Uterus (tissue), 4 donors: Measurements from ENCODE around the gene IL31. TPM values are rescaled to one million over a fixed set of nuclear protein-coding genes. Genes with fewer than 3 reads are reported as not detected.
"Not testable (repeated sequence)": the region's sequence is repeated elsewhere in the genome, so short reads cannot be mapped to it uniquely, and the experiment has no call there.

ENCODE experiments used
- DNase-seq, 2 donors: peaks; one replicate each; pipeline ENCODE4 v3.0.0-alpha.2; 2019 to 2020
- H3K27ac ChIP-seq, 2 donors: fragments of 200-600 bp; sonication (generic); 1 replicate in 1 of 2; 2 replicates in 1 of 2; pipeline ENCODE4 v1.5.1; 2016 to 2018
- H3K27me3 ChIP-seq, 2 donors: fragments of 200-600 bp; sonication (generic); one replicate each; pipeline ENCODE4 v1.5.1; 2018 to 2019; ENCODE audit warnings: control low read depth in 1 of 2
- H3K36me3 ChIP-seq, 2 donors: fragments of 200-600 bp; sonication (generic); one replicate each; pipeline ENCODE4 v1.5.1; 2019; ENCODE audit warnings: control low read depth in 1 of 2
- H3K4me1 ChIP-seq, 2 donors: fragments of 200-600 bp; sonication (generic); one replicate each; pipeline ENCODE4 v1.5.1; 2018 to 2019; ENCODE audit warnings: control low read depth in 1 of 2
- H3K4me3 ChIP-seq, 2 donors: fragments of 200-600 bp; sonication (generic); 1 replicate in 1 of 2; 2 replicates in 1 of 2; pipeline ENCODE4 v1.5.1; 2018 to 2019; ENCODE audit warnings: mild to moderate bottlenecking in 1 of 2
- H3K9me3 ChIP-seq, 2 donors: fragments of 200-600 bp; sonication (generic); one replicate each; pipeline ENCODE4 v1.5.1; 2019; ENCODE audit warnings: control low read depth in 1 of 2
- CTCF ChIP-seq, 4 experiments: fragments of 200-600 bp in 2 of 4; fragments of 450-650 bp in 2 of 4; sonication (generic) in 2 of 4; IDR thresholded peaks; one replicate each; pipeline ENCODE4 v1.5.1; 2016 to 2019; ENCODE audit warnings: antibody characterized with exemption in 4 of 4, mild to moderate bottlenecking in 2 of 4, moderate library complexity in 1 of 4
- POLR2A ChIP-seq, 2 donors: fragments of 450-650 bp; IDR thresholded peaks; one replicate each; pipeline ENCODE4 v1.6.1; 2016; ENCODE audit warnings: antibody characterized with exemption in 2 of 2, mild to moderate bottlenecking in 1 of 2, moderate library complexity in 1 of 2
- intact Hi-C: fragments of 100-400 bp; cut with DNase I; formaldehyde crosslinking; loops from one replicate; pipeline ENCODE4 v1.15.1; 2023; ENCODE audit warnings: low total_unique reads
- total RNA-seq, 4 donors: library from RNA; depleted of rRNA in 3 of 4; stranded (reverse); fragments of >200 nt in 3 of 4; gene quantifications; one replicate each; pipeline versions ENCODE4 v1.1.0 to v1.2.4, GENCODE V29; 2014 to 2023
- donor health status: DM: yes; HTN: yes; CAD: no.

IL31 gene
- total RNA-seq, 4 donors from 2014 or later: not detected

- Histone ChIP-seq H3K27ac (no peak within 1 kb of the TSS), H3K4me1 (peaks cover 0 to 12% of the 10 kb centered on the region in 2 donors), H3K9me3 (no peaks in the 10 kb centered on the region), H3K27me3 (peaks cover 15 to 24% of the 10 kb centered on the region in 2 donors), H3K36me3 (no peaks in the 10 kb centered on the region), H3K4me3 (peak within 1 kb of the TSS; percentile 11 to 44)
- DNase-seq: peak in 1 of 2 donors; percentile 45
- intact Hi-C loops: no loop called here
- no peak for TF ChIP-seq CTCF (IDR thresholded peaks at IDR 0.05)
- TF ChIP-seq POLR2A (IDR thresholded peaks at IDR 0.05): no peak
These were observed 29.5 kb upstream of the IL31 start, which contains the start of gene B3GNT4 for GRCh38 chr12:122203301-122204166. Gene B3GNT4, plus strand, starts transcription at chr12:122203709. Its CDS starts 910 bp downstream, at chr12:122204619.

- H3K9me3 ChIP-seq, DNase-seq, H3K36me3 ChIP-seq, intact Hi-C loops, H3K27ac ChIP-seq: not testable (repeated sequence)
- Histone ChIP-seq H3K4me1 (peaks cover 0 to 12% of the 10 kb centered on the region in 2 donors), H3K27me3 (peaks cover 15 to 24% of the 10 kb centered on the region in 2 donors), H3K4me3 (peak overlapping the region; percentile 11 to 44)
These were observed 28.8 kb upstream of the IL31 start for GRCh38 chr12:122202811-122203210.

- Histone ChIP-seq H3K4me1 (peaks cover 0 to 12% of the 10 kb centered on the region in 2 donors), H3K4me3 (no peak overlapping the region)
These were observed 28.0 kb upstream of the IL31 start for GRCh38 chr12:122202017-122202416.

GRCh38 chr12:122201381-122201780 lies 27.4 kb upstream of the IL31 start:
- no peak overlapping the region for H3K27ac ChIP-seq
- peaks cover 15 to 24% of the 10 kb centered on the region in 2 donors for H3K27me3 ChIP-seq
- intact Hi-C loops: no loop called here
- TF ChIP-seq POLR2A (IDR thresholded peaks at IDR 0.05) (no peak), CTCF (IDR thresholded peaks at IDR 0.05) (no peak)
- peaks cover 0 to 12% of the 10 kb centered on the region in 2 donors for H3K4me1 ChIP-seq
- no peak overlapping the region for H3K4me3 ChIP-seq
- no peaks in the 10 kb centered on the region for H3K9me3 ChIP-seq
- DNase-seq: no peak
- no peaks in the 10 kb centered on the region for H3K36me3 ChIP-seq

More at GRCh38 chr12:122202017-122202416, 28.0 kb upstream of the IL31 start:
- no peaks in the 10 kb centered on the region for H3K36me3 ChIP-seq
- no peaks in the 10 kb centered on the region for H3K9me3 ChIP-seq
- H3K27ac ChIP-seq: no peak overlapping the region
- intact Hi-C loops: no loop called here
- DNase-seq: no peak
- no peak for TF ChIP-seq CTCF (IDR thresholded peaks at IDR 0.05)
- no peak for TF ChIP-seq POLR2A (IDR thresholded peaks at IDR 0.05)
- H3K27me3 ChIP-seq: peaks cover 15 to 24% of the 10 kb centered on the region in 2 donors

GRCh38 chr12:122200541-122201175 lies 26.6 kb upstream of the IL31 start:
- intact Hi-C loops: no loop called here
- Histone ChIP-seq H3K4me1 (peaks cover 0 to 12% of the 10 kb centered on the region in 2 donors), H3K4me3 (no peak overlapping the region), H3K27ac (no peak overlapping the region), H3K27me3 (peaks cover 15 to 24% of the 10 kb centered on the region in 2 donors), H3K9me3 (no peaks in the 10 kb centered on the region), H3K36me3 (no peaks in the 10 kb centered on the region)
- no peak for DNase-seq
- TF ChIP-seq CTCF (IDR thresholded peaks at IDR 0.05) (no peak), POLR2A (IDR thresholded peaks at IDR 0.05) (no peak)
